Suppressor macrophage (primary cell): ENCODE data around the gene IGFL4.

ENCODE experiments used
- DNase-seq, 4 experiments: peaks; one replicate each; pipeline ENCODE4 v3.0.0-alpha.2; 2020 to 2022

Gene IGFL4

DNA sequence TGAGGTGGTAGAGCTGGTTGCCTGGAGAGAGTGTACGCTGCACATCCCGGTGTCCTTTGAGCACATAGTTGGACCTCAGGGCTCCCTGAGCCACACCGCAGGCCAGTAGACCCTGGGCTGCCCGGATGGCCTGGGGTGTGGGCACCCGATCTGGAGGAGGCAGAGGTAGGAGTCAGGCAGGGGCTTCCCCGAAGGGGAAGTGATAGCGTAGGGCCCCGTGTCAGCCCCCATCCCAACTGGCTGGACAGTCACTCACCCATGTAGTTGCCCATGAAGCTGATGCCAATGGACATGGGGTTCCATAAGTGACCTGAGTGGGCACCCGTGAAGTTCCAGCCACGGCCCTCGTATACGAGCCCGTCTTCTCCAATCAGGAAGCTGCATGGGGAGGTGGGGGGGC, 21.5 kb downstream of the IGFL4 start:
- no peak for DNase-seq

DNA sequence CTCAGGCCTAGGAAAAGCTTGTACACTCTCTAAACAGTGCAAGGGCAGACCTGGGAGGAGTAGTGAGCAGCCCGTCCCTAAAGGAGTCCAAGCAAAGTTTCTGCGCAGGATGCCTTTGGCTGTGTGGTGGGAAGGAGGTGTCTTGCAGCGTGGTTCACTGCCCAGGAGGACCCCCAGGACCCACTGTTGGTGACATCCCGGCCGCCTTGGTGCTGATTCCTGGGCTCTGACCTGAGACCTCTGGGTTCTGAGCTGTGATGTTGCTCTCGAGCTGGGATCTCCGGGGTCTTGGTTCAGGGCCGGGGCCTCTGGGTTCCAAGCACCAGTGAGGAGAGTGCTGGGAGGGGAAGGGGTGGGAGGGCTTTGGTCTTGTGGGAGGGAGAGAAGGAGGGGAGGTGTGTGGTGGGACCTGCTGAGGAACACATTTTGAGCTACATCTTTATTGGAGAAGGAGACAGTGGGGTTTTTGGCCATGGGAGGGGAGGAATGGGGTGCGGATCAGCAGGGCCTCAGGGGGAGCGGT, 22.0 kb downstream of the IGFL4 start:
- DNase-seq = no peak

DNA sequence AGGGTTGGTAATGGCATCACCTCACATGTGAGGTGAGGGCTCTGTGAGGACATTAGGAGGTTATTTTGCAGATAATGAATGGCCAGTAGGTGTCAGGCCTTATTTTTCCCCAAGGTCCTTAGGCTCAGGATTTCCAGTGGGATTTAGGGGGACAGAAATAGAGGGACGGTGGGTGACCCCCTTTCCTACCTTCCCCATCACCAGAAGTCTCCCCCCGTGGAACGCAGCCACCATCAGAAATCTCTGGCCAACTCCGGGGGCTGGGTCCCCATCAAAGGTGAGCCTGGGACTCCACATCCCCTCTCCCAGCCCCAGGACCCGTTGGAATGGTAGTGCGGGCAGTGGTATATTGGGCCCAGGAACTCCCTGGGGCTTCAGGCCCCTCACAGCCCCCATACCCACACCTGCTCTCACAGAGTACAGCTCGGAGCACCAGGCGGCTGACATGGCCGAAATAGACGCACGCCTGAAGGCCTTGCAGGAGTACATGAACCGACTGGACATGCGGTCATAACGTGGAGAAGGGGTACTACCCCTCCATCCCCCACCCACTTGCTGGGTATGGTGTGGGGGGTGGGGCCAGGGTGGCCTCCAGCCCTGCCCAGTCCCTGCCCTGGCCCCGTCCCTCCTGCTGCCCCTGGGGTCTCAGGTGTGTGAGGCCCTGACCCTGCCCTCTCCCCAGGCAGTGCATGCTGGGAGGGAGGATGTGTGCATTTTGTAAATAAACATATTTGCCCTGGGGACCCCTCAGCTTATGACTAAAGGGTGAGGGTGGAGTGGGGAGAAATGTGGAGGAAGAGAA, 22.7 kb downstream of the IGFL4 start:
- DNase-seq = no peak

DNA sequence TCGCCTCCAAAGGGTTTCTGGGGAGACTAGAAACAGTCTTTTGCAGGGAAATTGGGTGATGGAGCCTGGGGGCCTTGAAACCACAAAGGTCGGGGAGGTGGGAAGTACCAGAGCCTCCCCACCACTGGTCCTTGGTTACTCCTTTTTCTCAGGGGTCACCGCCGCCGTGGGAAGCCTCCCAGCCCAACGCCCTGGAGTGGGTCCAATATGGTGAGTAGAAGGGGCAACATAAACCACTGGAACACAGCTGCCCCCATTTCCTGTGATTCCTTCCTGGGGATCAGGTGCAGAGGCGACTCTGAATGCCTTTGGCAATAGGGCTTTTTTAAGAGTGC, 23.7 kb downstream of the IGFL4 start:
- DNase-seq = no peak

DNA sequence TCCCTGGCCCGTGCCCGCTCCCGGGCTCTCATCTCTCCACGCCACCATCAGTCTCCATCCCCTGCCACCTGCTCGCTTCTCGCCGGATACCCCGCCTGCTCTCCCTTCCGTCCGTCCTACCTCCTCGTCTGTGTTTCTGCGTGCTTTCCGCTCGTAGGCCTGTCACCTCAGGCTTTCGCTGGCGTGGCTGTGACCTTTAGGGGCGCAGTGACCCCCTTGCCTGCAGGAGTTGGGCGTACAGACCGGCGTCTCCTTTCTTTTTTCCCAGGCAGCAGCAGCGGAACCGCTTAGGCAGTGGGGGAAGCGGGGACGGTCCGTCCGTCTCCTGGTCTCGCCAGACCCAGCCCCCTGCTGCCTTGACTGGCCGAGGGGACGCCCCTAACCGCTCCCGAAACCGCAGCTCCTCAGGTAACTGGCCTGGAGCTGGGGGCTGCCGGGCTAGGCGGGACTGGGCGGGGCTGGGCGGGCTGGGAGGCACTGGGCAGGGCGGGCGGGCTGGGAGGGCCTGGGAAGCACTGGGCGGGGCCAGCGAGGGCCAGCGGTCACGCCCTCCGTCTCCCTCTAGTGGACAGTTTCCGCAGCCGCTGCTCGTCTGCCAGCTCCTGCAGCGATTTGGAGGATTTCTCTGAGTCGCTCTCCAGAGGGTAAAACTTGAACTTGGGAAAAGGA, 24.2 kb downstream of the IGFL4 start:
- DNase-seq = peak; percentile 84 to 93 (median 90)

DNA sequence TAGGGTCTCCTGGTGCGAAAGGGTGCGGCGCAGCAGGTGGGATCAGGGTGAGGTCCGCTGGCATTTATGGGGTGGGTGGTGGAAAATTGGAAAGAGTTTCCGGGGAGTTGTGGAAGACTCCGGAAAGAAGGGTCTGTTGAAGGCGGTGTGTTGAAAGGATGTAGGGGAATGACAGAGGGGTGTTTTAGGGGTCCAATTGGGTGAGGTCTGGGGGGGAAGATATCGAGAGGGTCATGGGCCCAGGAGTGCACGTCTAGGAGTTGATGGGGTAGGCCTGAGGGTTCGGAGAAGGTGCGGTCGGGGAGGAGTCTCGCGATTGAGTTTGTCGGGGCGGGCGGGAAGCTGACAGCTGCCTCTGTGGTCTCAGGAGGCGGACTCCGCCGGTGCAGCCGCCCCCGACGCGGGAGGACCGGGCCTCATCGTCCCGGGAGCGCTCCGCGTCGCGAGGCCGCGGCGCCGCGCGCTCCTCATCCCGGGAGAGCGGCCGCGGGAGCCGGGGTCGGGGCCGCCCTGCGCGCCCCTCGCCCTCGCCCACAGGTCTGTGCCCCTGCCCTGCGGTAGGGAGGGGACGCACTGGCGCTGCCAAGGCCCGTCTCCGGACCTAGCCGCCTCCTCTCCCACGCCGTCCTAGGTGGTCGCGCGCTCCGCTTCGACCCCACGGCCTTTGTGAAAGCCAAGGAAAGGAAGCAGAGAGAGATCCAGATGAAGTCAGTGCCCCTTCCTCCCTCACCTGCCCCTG, 24.9 kb downstream of the IGFL4 start:
- peak in 2 of 4 experiments; percentile 19 to 28 for DNase-seq

DNA sequence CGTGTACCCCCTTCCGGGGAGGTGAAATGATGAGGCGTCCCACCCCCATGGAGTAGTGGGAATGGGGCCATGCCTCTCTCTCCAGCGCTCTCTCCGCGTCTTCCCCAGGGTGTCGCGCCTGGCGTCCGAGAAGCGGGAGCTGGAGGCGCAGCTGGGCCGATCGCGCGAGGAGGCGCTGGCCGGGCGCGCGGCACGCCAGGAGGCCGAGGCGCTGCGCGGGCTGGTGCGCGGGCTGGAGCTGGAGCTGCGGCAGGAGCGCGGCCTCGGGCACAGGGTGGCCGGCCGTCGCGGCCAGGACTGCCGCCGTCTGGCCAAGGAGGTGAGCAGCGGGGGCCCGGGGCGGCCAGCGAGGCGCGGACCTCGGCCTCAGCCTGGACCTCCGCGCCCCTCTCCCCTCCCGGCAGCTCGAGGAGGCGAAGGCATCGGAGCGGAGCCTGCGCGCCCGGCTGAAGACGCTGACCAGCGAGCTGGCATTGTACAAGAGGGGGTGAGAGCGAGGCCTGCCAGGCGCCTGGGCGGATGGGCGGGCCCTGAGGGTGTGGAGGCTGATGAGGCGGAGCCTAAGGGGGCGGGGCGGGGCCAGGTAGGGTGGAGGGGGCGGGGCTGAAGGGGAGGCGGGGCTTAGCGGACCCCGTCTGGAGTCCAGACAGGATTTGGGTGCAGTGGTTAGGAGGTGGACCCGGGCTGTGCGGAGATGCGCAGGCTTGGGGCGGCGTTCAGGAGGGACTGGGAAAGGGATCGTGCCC, 25.7 kb downstream of the IGFL4 start:
- DNase-seq = peak in 3 of 4 experiments; percentile 51 to 73 (median 61)

DNA sequence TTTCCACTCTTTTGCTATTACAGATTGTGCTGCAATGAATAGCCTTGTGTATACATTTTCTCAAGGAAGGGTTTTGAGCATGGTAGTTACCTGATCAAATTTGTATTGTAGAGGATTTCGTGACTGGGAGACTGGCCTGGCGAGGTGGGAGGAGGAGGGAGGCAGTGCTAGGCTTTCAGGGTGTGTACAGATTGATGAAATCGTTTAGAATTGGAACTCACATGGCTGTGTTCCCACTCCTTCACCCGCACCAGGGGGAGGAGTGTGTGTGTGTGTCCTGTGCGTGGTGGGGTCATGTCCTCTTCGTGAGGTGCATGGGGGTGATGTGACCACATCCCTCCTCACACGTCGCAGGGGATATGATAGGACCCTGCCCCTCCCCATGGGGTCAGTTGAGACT, 26.3 kb downstream of the IGFL4 start:
- no peak for DNase-seq

DNA sequence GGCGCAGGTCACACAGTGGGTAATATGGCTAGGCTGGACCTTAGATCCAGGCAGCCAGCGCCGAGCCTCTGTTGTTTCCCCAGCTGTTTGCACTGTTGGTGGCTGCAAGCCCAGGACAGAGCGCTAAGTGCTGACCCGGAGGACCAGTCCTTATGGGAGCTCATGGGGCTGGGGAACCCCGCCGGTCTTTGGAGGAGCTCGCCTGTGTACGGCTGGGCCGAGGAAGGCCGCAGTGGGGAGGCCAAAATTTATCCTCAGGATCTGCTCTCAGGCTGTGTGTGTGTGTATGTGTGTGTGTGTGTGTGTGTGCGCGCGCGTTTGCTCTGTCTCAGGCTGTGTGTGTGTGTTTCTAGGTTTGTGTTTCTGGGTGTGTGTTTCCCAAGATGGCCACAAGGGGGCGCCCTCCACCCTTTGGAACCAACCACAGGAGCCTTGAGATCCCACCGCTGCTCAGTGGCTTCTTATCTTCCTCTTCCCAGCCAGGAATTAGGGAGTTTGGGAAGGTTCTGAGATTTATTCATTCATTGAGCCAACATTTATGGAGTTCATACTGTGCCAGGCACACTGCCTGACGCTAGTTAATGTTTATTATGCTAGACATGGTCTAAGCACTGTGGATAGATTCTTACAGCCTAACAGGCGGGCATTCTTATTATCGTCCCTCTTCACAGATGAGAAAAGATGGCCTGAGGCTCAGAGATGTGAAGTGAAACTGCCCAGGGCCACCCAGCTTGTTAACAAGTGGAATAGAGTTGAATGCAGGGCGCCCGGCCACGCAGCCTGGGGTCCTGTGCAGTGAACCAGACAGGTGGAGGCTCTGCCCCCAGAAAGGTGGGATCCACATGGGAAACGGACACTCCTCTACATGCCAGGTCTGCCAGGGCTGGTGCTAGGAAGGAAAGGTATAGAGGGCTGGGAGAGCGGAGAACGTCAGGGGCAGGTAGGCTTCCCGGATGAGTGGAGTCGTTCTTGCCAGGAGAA, 31.0 kb downstream of the IGFL4 start:
- peak; percentile 62 to 82 (median 72) for DNase-seq

DNA sequence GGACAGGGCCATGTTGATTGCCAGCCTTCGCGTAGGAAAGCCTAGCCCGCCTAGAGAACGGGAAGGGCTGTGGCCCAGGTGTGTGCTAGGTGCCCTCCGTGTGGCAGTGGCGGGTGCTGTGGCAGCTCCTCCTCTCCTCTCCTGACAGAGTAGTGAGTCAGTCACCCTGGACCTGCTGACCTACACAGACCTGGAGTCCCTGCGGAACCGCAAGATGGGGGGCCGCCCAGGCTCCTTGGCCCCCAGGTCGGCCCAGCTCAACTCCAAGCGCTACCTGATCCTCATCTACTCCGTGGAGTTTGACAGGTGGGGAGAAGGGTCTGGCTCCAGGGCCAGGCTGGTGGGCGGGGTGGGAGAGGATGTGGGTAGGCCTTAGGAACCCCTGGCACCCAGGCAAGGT, 34.4 kb downstream of the IGFL4 start:
- no peak for DNase-seq

DNA sequence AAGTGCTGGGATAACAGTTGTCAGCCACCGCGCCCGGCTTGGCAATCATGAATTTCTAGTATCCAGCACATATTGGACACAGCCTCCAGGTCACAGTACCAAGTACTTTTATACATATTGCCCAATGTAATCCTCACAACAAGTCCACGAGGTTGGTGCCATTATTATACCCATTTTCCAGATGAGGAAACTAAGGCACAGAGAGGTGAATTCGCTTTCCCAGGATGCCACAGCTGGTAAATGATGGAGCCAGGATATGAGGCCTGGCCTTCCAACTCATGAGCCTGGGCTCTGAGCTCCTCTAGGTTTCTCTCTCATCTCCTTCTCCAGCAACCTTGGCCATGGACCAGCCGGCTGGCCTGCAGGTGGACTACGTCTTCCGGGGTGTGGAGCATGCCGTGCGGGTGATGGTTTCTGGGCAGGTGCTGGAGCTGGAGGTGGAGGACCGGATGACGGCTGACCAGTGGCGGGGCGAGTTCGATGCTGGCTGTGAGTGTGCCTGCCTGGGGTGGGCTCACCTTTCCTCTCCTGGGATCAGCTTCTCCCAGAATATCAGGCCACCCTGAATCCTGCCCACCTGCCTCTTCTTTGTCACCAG, 38.0 kb downstream of the IGFL4 start:
- no peak for DNase-seq

DNA sequence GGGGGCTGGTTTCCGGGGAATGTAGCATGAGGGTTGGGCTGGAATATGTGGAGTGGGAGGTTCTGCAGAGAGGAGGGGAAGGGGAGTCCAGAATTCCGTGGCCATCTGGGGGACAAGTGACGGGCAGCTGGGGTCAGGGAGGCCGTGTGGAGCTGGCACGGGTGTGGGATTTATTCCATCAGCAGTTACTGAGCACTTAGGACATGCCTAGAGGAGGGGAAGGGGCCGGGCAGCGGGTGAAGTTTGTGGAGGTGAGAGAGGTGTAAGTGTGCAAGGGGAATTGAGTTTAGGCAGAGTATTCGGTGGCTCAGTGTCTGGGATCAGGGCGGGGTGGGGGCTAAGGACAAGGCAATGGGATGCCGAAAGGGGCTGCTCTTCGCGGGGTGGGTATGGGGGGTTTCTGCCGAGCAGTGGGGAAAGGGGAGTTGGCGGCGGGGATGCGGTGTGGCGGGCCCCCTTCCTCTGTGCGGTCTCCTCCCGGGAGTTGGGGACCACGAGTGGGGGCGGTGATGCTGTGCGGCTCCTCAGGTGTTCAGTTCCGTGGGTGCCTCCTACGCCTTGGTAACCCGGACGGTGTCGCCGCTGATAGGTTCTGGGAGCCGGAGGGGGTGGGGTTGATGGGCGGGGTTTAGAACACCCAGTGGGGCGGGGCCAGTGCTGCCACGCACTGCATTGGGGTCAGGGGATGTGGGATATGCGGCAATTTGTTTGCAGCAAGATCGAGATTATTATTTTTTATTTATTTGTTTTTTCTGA, 40.1 kb downstream of the IGFL4 start:
- no peak for DNase-seq

DNA sequence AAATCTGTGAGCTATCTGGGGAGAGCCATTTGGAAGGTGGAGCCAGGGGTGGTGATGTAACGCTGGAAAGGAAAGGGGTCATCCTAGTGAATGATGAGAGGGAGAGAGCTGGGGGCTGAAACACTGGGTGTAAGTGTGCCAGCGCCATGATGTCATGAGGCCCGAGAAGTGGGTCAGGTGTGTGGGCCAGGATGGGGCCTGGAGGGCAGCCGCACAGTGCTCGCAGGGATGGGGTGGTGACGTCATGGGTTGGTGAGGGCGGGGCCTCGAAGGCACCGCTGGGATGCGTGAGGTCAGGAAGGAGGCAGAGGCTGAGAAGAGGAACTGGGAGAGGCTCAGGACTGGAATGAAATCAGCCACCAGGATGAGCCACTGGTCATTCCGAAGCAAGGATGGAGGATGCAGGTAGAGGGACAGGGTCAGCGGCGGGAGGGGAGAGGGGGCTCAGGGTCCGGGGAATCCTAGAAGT, 41.1 kb downstream of the IGFL4 start:
- peak; percentile 26 to 59 (median 46) for DNase-seq

DNA sequence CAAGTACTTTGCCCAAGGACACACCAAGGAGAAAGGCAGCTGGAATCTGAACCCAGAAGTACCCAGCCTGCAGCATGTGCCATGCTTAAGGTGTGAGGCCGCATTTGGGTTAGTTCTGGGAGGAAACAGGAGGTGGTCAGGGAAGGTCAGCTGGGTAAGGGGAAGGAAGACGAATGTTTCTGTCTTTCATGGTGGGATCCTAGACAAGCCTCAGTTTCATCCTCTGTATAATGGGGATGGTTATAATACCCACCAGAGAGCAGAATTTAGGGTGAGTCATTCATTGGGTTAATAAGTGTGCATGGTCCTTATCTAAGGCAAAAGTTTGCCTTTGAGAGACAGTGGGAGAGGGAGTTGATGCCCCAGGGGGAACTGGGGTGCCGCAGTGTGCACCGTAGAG, 42.0 kb downstream of the IGFL4 start:
- DNase-seq = no peak

DNA sequence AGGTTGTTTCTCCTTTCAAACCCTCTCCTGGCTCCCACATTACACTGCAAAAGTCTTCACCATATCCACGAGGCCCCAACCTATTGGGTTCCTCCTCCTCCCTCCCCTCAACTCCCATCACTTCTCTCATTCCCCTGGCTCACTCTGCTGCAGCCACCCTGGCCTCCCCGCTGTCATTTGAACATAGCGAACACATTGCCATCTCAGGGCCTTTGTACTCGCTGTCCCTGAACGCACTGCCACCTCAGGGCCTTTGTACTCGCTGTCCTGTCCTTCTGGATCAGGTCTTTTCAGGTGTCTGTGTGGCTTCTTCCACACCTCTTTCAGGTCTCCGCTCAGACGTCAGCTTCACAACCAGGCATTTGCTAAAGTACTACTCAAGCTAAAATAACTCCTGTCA, 43.9 kb downstream of the IGFL4 start:
- DNase-seq = no peak

DNA sequence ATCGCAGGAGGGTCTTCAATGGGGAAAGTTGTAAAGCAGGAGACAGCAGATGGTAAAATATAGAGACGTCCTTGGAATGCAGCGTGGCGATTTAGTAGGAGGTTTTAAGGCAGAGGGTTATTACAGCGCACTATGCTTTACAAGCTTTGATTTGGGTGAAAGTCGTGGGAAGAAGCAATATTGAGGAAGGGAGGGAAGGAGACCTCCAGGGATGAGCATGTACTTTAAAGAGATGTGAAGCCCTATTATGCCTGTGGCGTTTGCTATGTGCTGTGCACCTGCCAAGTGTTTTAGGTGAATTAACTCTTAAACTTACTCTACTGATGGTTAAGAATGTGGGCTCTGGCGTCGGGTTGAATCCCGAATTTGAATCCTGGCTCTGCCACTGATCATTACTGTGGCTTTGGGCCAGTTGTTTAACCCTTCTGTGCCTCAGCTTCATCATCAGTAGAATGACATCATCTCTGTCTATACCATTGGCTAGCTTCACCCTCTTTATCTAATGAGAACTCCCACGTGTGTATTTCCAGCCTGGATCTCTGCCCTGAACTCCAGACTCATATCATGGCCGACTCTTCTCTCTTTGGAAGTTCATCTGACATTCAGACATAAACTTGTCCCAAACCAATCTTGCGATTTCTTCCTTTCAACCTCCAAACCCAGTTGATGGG, 45.0 kb downstream of the IGFL4 start:
- peak in 2 of 4 experiments; percentile 10 to 14 for DNase-seq

DNA sequence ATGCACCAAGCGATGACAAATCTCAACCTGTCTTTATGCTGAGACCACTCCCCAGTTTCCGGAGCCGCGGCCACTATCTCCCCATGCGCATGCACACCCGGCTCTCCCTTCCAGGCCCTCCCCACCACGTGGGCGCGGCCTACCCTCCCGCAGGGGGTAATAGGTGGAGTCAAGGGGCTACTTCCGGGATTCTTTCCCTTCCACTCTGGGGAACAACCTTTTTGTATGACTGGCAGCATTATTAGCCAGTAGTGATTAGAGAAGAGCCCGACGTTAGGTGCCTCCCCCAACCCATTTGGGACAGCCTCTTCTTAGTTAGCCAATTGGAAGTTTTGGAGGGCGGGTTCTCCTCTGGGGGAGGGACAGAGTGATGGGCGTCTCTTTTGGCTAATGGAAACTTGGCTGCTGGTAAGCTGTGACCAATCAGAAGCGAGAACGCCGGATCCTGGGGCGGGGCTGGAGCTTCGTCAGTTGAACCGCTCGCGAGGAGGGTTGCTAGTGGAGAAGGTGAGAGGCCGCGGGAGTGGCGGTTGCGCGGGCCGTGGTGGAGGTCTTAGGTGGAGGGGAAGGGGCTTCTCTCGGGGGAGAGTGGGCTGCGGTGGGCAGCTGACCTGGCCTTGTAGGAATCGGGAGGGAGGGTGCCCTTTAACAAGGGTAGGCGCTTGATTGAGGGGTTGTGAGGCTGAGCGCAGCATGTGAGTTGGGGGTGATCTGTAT, 45.6 kb downstream of the IGFL4 start, which contains the start of gene CCDC61:
TSS of gene CCDC61 (plus strand) at position 470 of the 717 bp plus-strand sequence. CDS start 7,552 bp downstream, outside the sequence.
- peak; percentile 98 to 100 (median 99) for DNase-seq

DNA sequence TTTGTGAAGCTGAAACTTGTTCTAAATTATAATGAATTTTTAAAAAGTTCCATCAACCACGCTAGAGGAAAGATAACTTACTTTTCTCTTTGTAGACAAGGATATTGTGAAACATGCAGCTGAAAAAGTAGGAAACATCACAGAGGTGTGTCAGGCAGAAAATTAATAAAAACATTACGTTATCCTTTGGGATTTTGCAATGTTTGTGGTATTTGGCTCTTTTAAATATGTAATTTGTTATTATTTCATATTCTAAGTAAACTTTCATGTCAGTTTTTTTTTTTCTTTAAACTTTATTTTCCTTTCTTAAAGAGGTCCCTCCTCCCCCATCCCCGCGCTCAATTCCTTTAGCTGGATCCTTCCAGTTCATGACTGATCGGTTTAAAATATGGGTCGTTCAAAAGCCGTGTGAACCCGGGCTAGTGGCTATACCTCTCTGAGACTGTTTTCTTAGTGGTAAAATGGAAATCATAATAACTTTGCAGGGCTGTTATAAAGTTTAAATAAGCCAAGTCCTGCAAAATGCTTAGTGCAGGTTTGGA, 46.3 kb downstream of the IGFL4 start:
- peak in 1 of 4 experiments; percentile 9 for DNase-seq
